Activated CD8-positive, alpha-beta T cell treated with anti-CD3 and anti-CD28 coated beads for 36 hours (primary cell): ENCODE data around the gene SYT5. TPM values are rescaled to one million over a fixed set of nuclear protein-coding genes. Genes with fewer than 3 reads are reported as not detected.
A peak's percentile ranks its signal among the peaks of the same experiment; 100 is the strongest.
"Not testable (repeated sequence)": the region's sequence is repeated elsewhere in the genome, so short reads cannot be mapped to it uniquely, and the experiment has no call there.

ENCODE experiments used
- ATAC-seq: fragments of 200-7000 bp; cut with Tn5 transposase; one replicate; pipeline ENCODE4 v1.10.0; 2021; ENCODE audit warnings: mild to moderate bottlenecking, moderate library complexity
- CTCF ChIA-PET: fragments of 350-600 bp; sonication (Branson Sonifier 250); formaldehyde crosslinking; loops from one replicate; lab custom pipeline; 2021; ENCODE audit warnings: antibody characterized with exemption; lab: Charles Lee
- POLR2A ChIA-PET: fragments of 350-600 bp; sonication (Branson Sonifier 250); formaldehyde crosslinking; loops from one replicate; lab custom pipeline; 2021; ENCODE audit warnings: antibody characterized with exemption; lab: Charles Lee
- DNase-seq: peaks from one replicate; pipeline ENCODE4 v3.0.0-alpha.2; 2020
- H3K27ac Mint-ChIP-seq: one replicate; pipeline ENCODE4 v1.8.0; 2021; ENCODE audit warnings: mild to moderate bottlenecking, mixed read lengths
- H3K27me3 Mint-ChIP-seq: one replicate; pipeline ENCODE4 v1.8.0; 2021; ENCODE audit warnings: mixed read lengths
- H3K36me3 Mint-ChIP-seq: one replicate; pipeline ENCODE4 v1.8.0; 2021; ENCODE audit warnings: low read depth, mixed read lengths
- H3K4me1 Mint-ChIP-seq: one replicate; pipeline ENCODE4 v1.8.0; 2021; ENCODE audit warnings: low read depth, mixed read lengths
- H3K4me3 Mint-ChIP-seq: one replicate; pipeline ENCODE4 v1.8.0; 2021; ENCODE audit warnings: mild to moderate bottlenecking, moderate library complexity, mixed read lengths
- H3K9me3 Mint-ChIP-seq: one replicate; pipeline ENCODE4 v1.8.0; 2021; ENCODE audit warnings: mixed read lengths
- CTCF ChIP-seq: fragments of 200-600 bp; IDR thresholded peaks from one replicate; pipeline ENCODE4 v1.8.0; 2022; ENCODE audit warnings: antibody characterized with exemption, mild to moderate bottlenecking
- intact Hi-C: fragments of 100-400 bp; cut with micrococcal nuclease; formaldehyde crosslinking; loops from one replicate; pipeline ENCODE4 v1.10.0; 2022
- total RNA-seq, 2 experiments: library from RNA; stranded (reverse); gene quantifications; one replicate each; pipeline ENCODE4 v1.2.3, GENCODE V29; 2021

The SYT5 gene
- total RNA-seq, 2 experiments from 2014 or later: not detected

DNA sequence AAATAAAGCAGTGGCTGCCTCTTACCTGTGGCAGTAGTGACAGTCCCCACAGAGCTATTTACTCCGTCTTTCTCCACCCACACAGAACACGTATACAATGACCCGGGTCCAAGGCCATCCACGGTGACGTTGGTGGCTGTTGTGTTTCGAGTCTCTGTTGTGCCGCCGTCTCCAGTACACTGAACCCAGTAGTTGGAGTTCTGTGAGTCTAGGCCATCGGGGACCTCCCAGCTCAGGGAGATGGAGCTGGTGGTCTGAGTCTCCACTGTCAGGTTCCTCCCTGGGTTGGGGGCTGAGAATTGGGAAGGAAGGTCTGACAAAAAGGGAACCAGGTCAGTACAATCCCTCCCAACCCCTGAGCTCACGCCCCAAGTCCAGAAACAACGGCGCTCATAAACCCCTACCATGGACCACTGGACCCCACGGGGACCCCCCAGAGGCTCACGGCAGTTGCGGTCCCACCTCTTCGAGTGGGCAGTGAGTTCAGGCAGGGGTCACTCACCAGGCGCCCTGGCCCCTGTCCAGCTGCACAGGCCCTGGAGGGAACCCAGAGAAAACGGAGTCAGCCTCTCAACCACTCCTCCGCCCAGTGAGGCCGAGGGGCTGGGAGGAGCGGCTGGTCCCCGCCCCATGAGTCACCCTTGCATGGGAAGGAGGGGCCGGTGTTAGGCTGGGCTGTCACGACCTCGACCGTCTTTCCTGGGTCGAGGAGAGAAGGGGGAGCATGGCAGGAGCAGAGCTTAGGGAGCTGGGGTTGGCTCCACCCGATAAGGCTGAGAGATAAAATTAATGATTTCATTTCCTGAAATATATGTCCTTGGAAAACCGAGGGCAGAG, 26.8 kb upstream of the SYT5 start:
- Mint-ChIP-seq H3K9me3 (no peaks in the 10 kb centered on the region), H3K4me3 (no peak overlapping the region), H3K36me3 (no peaks in the 10 kb centered on the region), H3K27me3 (peaks cover 29% of the 10 kb centered on the region), H3K4me1 (peaks cover 3% of the 10 kb centered on the region), H3K27ac (no peak overlapping the region)
- intact Hi-C loops: no loop called here
- ATAC-seq (peak; percentile 99), DNase-seq (peak; percentile 76)
- TF ChIP-seq CTCF: no peak
- POLR2A ChIA-PET: no interaction called here
- CTCF ChIA-PET: no interaction called here

DNA sequence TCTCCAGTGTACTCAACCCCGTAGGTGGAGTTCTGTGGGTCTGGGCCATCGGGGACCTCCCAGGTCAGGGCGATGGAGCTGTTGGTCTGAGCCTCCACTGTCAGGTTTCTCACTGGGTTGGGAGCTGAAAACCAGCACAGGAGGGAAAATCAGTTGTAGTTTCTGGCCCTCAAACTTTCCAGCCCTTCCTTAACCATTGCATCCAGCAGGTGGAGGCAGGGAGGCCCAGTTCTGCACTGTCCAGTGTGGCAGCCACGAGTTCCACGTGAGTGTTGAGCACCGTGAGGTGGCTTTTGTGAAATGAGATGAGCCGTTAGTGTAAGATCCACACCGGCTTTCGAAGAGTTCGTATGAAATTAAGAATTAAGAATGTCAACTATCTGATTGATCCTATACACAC, 22.1 kb upstream of the SYT5 start:
- POLR2A ChIA-PET: interaction anchor here (0.7 kb wide), 1 partner anchor 17 kb away, joined by 3 read pairs; no protein-coding TSS in a partner anchor
- DNase-seq, H3K4me3 Mint-ChIP-seq, H3K36me3 Mint-ChIP-seq, H3K4me1 Mint-ChIP-seq, intact Hi-C loops, H3K9me3 Mint-ChIP-seq, H3K27ac Mint-ChIP-seq, CTCF ChIA-PET, ATAC-seq: not testable (repeated sequence)
- H3K27me3 Mint-ChIP-seq: peaks cover 24% of the 10 kb centered on the region

DNA sequence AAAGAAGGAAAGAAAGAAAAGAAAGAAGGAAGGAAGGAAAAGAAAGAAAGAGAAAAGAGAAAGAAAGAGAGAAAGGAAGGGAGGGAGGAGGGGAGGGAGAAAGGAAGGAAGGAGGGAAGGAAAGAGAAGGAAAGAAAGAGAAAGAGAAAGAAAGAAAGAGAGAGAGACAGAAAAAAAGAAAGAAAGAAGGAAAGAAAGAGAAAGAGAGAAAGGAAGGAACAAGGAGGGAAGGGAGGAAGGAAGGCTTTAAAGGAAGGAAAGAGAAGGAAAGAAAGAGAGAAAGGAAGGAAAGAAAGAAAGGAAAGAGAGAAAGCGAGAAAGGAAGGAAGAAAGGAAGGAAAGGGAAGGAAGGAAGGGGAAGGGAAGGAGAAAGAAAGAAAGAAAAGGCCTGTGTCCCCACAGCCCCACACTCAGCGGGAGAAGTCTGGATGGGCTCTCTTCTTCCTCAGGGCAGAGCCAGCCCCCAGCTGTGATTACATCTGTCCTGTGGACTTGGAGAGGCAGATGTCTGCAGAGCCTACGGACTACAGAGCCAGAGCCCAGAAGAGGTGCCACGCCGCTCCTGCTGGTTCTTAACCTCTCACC, 19.6 kb upstream of the SYT5 start:
- CTCF ChIA-PET: no interaction called here
- no peaks in the 10 kb centered on the region for H3K36me3 Mint-ChIP-seq
- no peaks in the 10 kb centered on the region for H3K9me3 Mint-ChIP-seq

GRCh38 chr19:55198651-55199050, 18.6 kb upstream of the SYT5 start:
- peaks cover 9% of the 10 kb centered on the region for H3K27me3 Mint-ChIP-seq
- TF ChIP-seq CTCF: no peak
- no peak for ATAC-seq
- no peaks in the 10 kb centered on the region for H3K36me3 Mint-ChIP-seq
- H3K4me3 Mint-ChIP-seq: no peak overlapping the region
- POLR2A ChIA-PET: interaction anchor here (1.0 kb wide), 1 partner anchor 17 kb away, joined by 3 read pairs; no protein-coding TSS in a partner anchor
- no peak for DNase-seq
- H3K27ac Mint-ChIP-seq: no peak overlapping the region
- no peaks in the 10 kb centered on the region for H3K9me3 Mint-ChIP-seq
- intact Hi-C loops: no loop called here
- CTCF ChIA-PET: interaction anchor here (1.2 to 1.5 kb wide), 2 partner anchors 33 to 38 kb away, joined by 4 read pairs; partner anchors contain the start of gene DNAAF3
- no peaks in the 10 kb centered on the region for H3K4me1 Mint-ChIP-seq

More for the DNA sequence above, 19.6 kb upstream of the SYT5 start:
- POLR2A ChIA-PET: no interaction called here
- Mint-ChIP-seq H3K4me3 (no peak overlapping the region), H3K27ac (no peak overlapping the region), H3K4me1 (no peaks in the 10 kb centered on the region), H3K27me3 (peaks cover 13% of the 10 kb centered on the region)
- no peak for DNase-seq
- ATAC-seq: no peak
- TF ChIP-seq CTCF: no peak
- intact Hi-C loops: no loop called here

DNA sequence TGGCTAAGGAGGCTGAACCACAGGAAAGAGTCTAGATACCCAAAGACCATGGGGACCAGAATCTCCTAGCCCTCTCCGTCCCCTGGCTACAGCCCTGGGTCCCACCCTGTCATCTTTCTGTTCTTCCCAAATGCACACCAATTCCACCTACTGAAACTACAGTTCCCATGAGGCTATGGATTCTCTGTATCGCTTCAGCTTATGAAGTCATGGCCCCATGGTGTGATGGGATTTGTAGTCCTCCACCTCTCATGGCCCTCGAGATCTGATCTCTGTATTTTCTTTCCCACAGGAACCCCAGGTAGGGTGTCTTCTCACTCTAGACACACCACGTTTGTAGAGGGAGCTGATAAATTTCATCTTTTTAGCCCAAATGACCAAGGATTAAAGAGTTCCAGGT, 17.4 kb upstream of the SYT5 start:
- CTCF ChIA-PET: interaction anchor here (1.2 kb wide), 1 partner anchor 32 kb away, joined by 4 read pairs; the partner anchor contains the start of gene DNAAF3
- POLR2A ChIA-PET: interaction anchor here (0.8 to 1.1 kb wide), 3 partner anchors 18 to 288 kb away, joined by 3 to 5 read pairs (median 3); partner anchors contain the start of genes NAT14 and SYT5
- TF ChIP-seq CTCF: no peak
- Mint-ChIP-seq H3K4me1 (no peaks in the 10 kb centered on the region), H3K36me3 (no peaks in the 10 kb centered on the region), H3K27me3 (peaks cover 9% of the 10 kb centered on the region), H3K27ac (no peak overlapping the region), H3K4me3 (no peak overlapping the region), H3K9me3 (no peaks in the 10 kb centered on the region)
- intact Hi-C loops: no loop called here
- no peak for DNase-seq
- ATAC-seq: peak; percentile 70
